ENCODE results near the gene DYNC1I1. TPM values are rescaled to one million over a fixed set of nuclear protein-coding genes. Genes with fewer than 3 reads are reported as not detected.

DYNC1I1 gene
- 4.9 TPM for polyA plus RNA-seq (2013, experiment 1 of 2)
- polyA plus RNA-seq (2013, experiment 2 of 2): 5.9 TPM

DNA sequence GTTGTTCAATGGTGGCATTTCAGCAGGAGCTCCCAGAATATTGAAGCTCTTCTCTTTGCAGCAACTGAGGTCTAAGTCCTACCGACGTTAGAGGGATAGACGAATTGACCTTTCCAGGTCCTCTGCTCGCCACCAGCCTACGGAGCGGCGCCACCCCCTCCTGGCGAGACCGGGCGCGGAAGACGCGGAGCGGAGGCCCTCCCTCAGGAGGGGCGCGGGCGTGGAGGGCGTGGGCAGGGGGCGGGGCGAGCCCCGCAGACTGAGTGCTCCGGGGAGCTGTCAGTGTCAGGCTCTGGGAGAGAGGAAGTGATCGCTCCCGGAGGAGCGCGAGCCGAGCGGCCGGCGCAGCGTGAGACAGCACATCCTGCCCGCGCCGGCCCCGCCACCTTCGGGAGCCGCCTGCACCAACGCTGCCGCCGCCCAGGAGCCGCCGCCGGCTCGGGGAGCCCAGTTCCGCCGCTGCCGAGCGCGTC is at the start of gene DYNC1I1:
TSS of gene DYNC1I1 (plus strand) at position 257 of the 473 bp plus-strand sequence. CDS start 32,176 bp downstream, outside the sequence.
- Histone ChIP-seq H3K36me3 (ENCODE audit: control insufficient read depth, insufficient read depth, low read length) (no peaks in the 10 kb centered on the region), H3K4me1 (ENCODE audit: control insufficient read depth, insufficient read depth, low read length, poor library complexity, severe bottlenecking) (peaks cover 6% of the 10 kb centered on the region), H3K27ac (ENCODE audit: low read depth, low read length, severe bottlenecking) (no peak within 1 kb of the TSS), H3K4me3 (ENCODE audit: extremely low read depth, insufficient read depth, low read length, poor library complexity, severe bottlenecking) (peak within 1 kb of the TSS; percentile 58), H3K9me3 (ENCODE audit: control insufficient read depth, low read length) (no peaks in the 10 kb centered on the region)
- WGBS, 2 experiments (ENCODE audit: insufficient coverage in 2 of 2): 0% methylated on average over 16 to 34 of the region's 49 CpGs

DNA sequence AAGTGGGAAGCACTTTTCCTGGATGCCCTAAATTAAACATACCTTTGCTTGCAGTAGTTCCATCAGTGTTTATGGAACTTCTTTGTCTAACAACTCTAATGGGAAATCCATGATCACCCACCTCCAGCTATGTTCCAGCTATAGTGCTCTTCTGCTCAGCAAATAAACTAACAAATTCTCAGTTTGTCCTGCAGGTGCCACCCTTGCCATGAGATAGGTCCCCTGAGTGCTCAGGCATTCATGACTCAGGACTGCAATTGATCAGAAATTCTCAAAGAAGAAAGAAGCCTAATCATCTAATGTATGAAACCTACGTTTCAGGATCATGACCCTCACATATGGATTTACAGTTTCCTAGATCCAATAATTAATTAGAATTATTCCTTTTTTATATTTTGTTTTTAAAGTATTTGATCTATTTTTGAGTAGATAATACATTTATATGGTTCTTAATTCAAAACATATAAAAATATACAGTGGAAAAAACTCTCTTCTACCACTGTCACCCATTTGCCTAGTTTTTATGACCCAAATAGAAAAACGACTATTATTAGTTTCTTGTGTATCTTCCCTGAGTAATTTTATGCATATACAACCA is 48.7 kb upstream of the DYNC1I1 start:
- Histone ChIP-seq H3K36me3 (ENCODE audit: control insufficient read depth, insufficient read depth, low read length) (no peaks in the 10 kb centered on the region), H3K9me3 (ENCODE audit: control insufficient read depth, low read length) (no peaks in the 10 kb centered on the region), H3K4me1 (ENCODE audit: control insufficient read depth, insufficient read depth, low read length, poor library complexity, severe bottlenecking) (no peaks in the 10 kb centered on the region), H3K27ac (ENCODE audit: low read depth, low read length, severe bottlenecking) (no peak overlapping the region), H3K4me3 (ENCODE audit: extremely low read depth, insufficient read depth, low read length, poor library complexity, severe bottlenecking) (no peak overlapping the region)
- no CpG with 5 or more reads among the region's 2 CpGs for WGBS, 2 experiments (ENCODE audit: insufficient coverage in 2 of 2)

- no peak overlapping the region for H3K27ac ChIP-seq (ENCODE audit: low read depth, low read length, severe bottlenecking)
- H3K9me3 ChIP-seq (ENCODE audit: control insufficient read depth, low read length): no peaks in the 10 kb centered on the region
- H3K36me3 ChIP-seq (ENCODE audit: control insufficient read depth, insufficient read depth, low read length): no peaks in the 10 kb centered on the region
- no peaks in the 10 kb centered on the region for H3K4me1 ChIP-seq (ENCODE audit: control insufficient read depth, insufficient read depth, low read length, poor library complexity, severe bottlenecking)
- H3K4me3 ChIP-seq (ENCODE audit: extremely low read depth, insufficient read depth, low read length, poor library complexity, severe bottlenecking): no peak overlapping the region
- WGBS, 2 experiments (ENCODE audit: insufficient coverage in 2 of 2): 83 to 88% methylated on average over 1 of the region's 1 CpG
Measured at GRCh38 chr7:95725205-95725604, 47.1 kb upstream of the DYNC1I1 start.

GRCh38 chr7:95730493-95731280 is 41.7 kb upstream of the DYNC1I1 start:
- 96% methylated on average over 4 of the region's 4 CpGs; no CpG with 5 or more reads in 1 of the 2 experiments for WGBS, 2 experiments (ENCODE audit: insufficient coverage in 2 of 2)
- H3K4me1 ChIP-seq (ENCODE audit: control insufficient read depth, insufficient read depth, low read length, poor library complexity, severe bottlenecking): no peaks in the 10 kb centered on the region
- H3K27ac ChIP-seq (ENCODE audit: low read depth, low read length, severe bottlenecking): no peak overlapping the region
- no peak overlapping the region for H3K4me3 ChIP-seq (ENCODE audit: extremely low read depth, insufficient read depth, low read length, poor library complexity, severe bottlenecking)
- no peaks in the 10 kb centered on the region for H3K36me3 ChIP-seq (ENCODE audit: control insufficient read depth, insufficient read depth, low read length)
- H3K9me3 ChIP-seq (ENCODE audit: control insufficient read depth, low read length): no peaks in the 10 kb centered on the region

GRCh38 chr7:95736635-95737034 is 35.7 kb upstream of the DYNC1I1 start:
- 68 to 89% methylated on average over 2 to 3 of the region's 3 CpGs for WGBS, 2 experiments (ENCODE audit: insufficient coverage in 2 of 2)
- no peaks in the 10 kb centered on the region for H3K9me3 ChIP-seq (ENCODE audit: control insufficient read depth, low read length)
- no peaks in the 10 kb centered on the region for H3K36me3 ChIP-seq (ENCODE audit: control insufficient read depth, insufficient read depth, low read length)
- H3K27ac ChIP-seq (ENCODE audit: low read depth, low read length, severe bottlenecking): no peak overlapping the region
- no peaks in the 10 kb centered on the region for H3K4me1 ChIP-seq (ENCODE audit: control insufficient read depth, insufficient read depth, low read length, poor library complexity, severe bottlenecking)
- H3K4me3 ChIP-seq (ENCODE audit: extremely low read depth, insufficient read depth, low read length, poor library complexity, severe bottlenecking): no peak overlapping the region

DNA sequence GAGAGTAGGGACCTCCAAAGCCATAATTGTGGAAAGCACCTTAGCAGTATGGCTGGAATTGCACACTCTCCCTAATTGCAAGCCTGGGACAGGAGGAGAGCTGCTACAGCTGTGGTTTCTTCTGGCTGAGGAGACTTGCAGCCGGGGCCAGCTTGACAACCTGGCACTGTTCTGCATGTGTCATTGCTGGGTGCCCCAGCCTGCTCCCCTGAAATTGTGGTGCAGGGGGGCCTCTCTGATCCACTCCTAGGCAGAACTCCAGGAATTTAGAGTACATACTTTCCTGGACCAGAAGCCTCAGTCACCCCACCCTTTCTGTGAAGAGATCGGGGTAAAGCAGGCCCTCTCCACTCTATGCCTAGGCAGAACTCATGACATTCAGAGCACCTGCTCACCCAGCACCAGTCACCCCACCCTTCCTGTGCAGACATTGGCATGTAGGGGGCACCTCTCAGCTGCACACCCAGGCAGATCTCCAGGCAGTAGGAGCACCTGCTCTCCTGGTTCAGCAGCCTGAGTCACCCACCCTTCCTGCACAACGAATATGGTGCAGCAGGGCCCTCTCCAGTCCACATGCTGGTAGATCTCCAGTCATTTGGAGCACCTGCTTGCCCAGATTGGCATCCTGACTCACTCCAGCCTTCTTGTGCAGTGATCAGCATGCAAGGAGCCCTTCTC is 34.4 kb upstream of the DYNC1I1 start:
- Histone ChIP-seq H3K4me1 (ENCODE audit: control insufficient read depth, insufficient read depth, low read length, poor library complexity, severe bottlenecking) (no peaks in the 10 kb centered on the region), H3K9me3 (ENCODE audit: control insufficient read depth, low read length) (no peaks in the 10 kb centered on the region), H3K27ac (ENCODE audit: low read depth, low read length, severe bottlenecking) (no peak overlapping the region), H3K36me3 (ENCODE audit: control insufficient read depth, insufficient read depth, low read length) (no peaks in the 10 kb centered on the region), H3K4me3 (ENCODE audit: extremely low read depth, insufficient read depth, low read length, poor library complexity, severe bottlenecking) (no peak overlapping the region)
- 91 to 94% methylated on average over 3 of the region's 3 CpGs for WGBS, 2 experiments (ENCODE audit: insufficient coverage in 2 of 2)

- Histone ChIP-seq H3K4me3 (ENCODE audit: extremely low read depth, insufficient read depth, low read length, poor library complexity, severe bottlenecking) (no peak overlapping the region), H3K9me3 (ENCODE audit: control insufficient read depth, low read length) (no peaks in the 10 kb centered on the region), H3K27ac (ENCODE audit: low read depth, low read length, severe bottlenecking) (no peak overlapping the region), H3K4me1 (ENCODE audit: control insufficient read depth, insufficient read depth, low read length, poor library complexity, severe bottlenecking) (no peaks in the 10 kb centered on the region), H3K36me3 (ENCODE audit: control insufficient read depth, insufficient read depth, low read length) (no peaks in the 10 kb centered on the region)
- no CpG with 5 or more reads among the region's 3 CpGs for WGBS, 2 experiments (ENCODE audit: insufficient coverage in 2 of 2)
Measured at GRCh38 chr7:95749044-95749443, 23.3 kb upstream of the DYNC1I1 start.

GRCh38 chr7:95749515-95749914 is 22.8 kb upstream of the DYNC1I1 start:
- Histone ChIP-seq H3K9me3 (ENCODE audit: control insufficient read depth, low read length) (no peaks in the 10 kb centered on the region), H3K36me3 (ENCODE audit: control insufficient read depth, insufficient read depth, low read length) (no peaks in the 10 kb centered on the region), H3K4me3 (ENCODE audit: extremely low read depth, insufficient read depth, low read length, poor library complexity, severe bottlenecking) (no peak overlapping the region), H3K27ac (ENCODE audit: low read depth, low read length, severe bottlenecking) (no peak overlapping the region), H3K4me1 (ENCODE audit: control insufficient read depth, insufficient read depth, low read length, poor library complexity, severe bottlenecking) (no peaks in the 10 kb centered on the region)

DNA sequence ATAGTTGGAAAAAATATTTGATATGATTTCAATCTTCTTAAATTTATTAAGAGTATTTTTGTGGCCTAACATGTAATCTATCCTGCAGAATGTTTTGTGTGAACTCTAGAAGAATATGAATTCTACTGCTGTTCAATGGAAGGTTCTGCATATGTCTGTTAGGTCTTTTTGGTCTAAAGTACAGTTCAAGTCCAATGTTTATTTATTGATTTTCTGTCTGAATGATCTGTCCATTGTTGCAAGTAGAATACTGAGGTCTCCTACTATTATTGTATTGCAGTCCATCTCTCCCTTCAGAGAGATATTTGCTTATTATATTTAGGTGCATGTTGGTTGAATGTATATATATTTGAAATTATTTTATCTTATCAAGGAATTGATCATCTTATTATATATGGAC is 18.9 kb upstream of the DYNC1I1 start:
- H3K4me1 ChIP-seq (ENCODE audit: control insufficient read depth, insufficient read depth, low read length, poor library complexity, severe bottlenecking): no peaks in the 10 kb centered on the region
- H3K27ac ChIP-seq (ENCODE audit: low read depth, low read length, severe bottlenecking): no peak overlapping the region
- H3K36me3 ChIP-seq (ENCODE audit: control insufficient read depth, insufficient read depth, low read length): no peaks in the 10 kb centered on the region
- no peaks in the 10 kb centered on the region for H3K9me3 ChIP-seq (ENCODE audit: control insufficient read depth, low read length)
- H3K4me3 ChIP-seq (ENCODE audit: extremely low read depth, insufficient read depth, low read length, poor library complexity, severe bottlenecking): no peak overlapping the region

GRCh38 chr7:95755277-95755934 is 16.9 kb upstream of the DYNC1I1 start:
- WGBS, 2 experiments (ENCODE audit: insufficient coverage in 2 of 2): 83 to 86% methylated on average over 5 of the region's 6 CpGs
- H3K27ac ChIP-seq (ENCODE audit: low read depth, low read length, severe bottlenecking): no peak overlapping the region
- no peaks in the 10 kb centered on the region for H3K9me3 ChIP-seq (ENCODE audit: control insufficient read depth, low read length)
- H3K4me3 ChIP-seq (ENCODE audit: extremely low read depth, insufficient read depth, low read length, poor library complexity, severe bottlenecking): no peak overlapping the region
- no peaks in the 10 kb centered on the region for H3K4me1 ChIP-seq (ENCODE audit: control insufficient read depth, insufficient read depth, low read length, poor library complexity, severe bottlenecking)
- no peaks in the 10 kb centered on the region for H3K36me3 ChIP-seq (ENCODE audit: control insufficient read depth, insufficient read depth, low read length)
